HG02870 (cell line): ENCODE data around the gene ARHGEF17.

Source experiments
- ATAC-seq: cut with Tn5 transposase; IDR thresholded peaks from one replicate; pipeline ENCODE4 v1.9.1; 2021; ENCODE audit warnings: mild to moderate bottlenecking, moderate library complexity; ENCODE audit not compliant: unreplicated experiment

The ARHGEF17 gene

GRCh38 chr11:73403541-73403940 is 95.5 kb downstream of the ARHGEF17 start:
- ATAC-seq = no peak

- no peak for ATAC-seq
Observed at GRCh38 chr11:73404048-73404447, 96.0 kb downstream of the ARHGEF17 start.

GRCh38 chr11:73404506-73405145 is 96.5 kb downstream of the ARHGEF17 start:
- no peak for ATAC-seq

- ATAC-seq = no peak
Observed at GRCh38 chr11:73405146-73405510, 97.1 kb downstream of the ARHGEF17 start.

GRCh38 chr11:73406131-73406530 is 98.1 kb downstream of the ARHGEF17 start:
- no peak for ATAC-seq

GRCh38 chr11:73406619-73407018 is 98.5 kb downstream of the ARHGEF17 start:
- no peak for ATAC-seq

GRCh38 chr11:73409431-73409830 is 101.4 kb downstream of the ARHGEF17 start:
- no peak for ATAC-seq

GRCh38 chr11:73410627-73411026 is 102.6 kb downstream of the ARHGEF17 start:
- no peak for ATAC-seq

GRCh38 chr11:73411031-73411430 is 103.0 kb downstream of the ARHGEF17 start:
- no peak for ATAC-seq

GRCh38 chr11:73412308-73412707 is 104.2 kb downstream of the ARHGEF17 start:
- no peak for ATAC-seq

GRCh38 chr11:73413256-73413655 is 105.2 kb downstream of the ARHGEF17 start:
- no peak for ATAC-seq

- ATAC-seq = no peak
Observed at GRCh38 chr11:73414977-73415651, 107.0 kb downstream of the ARHGEF17 start.

- no peak for ATAC-seq
Observed at GRCh38 chr11:73415854-73416615, 108.0 kb downstream of the ARHGEF17 start.

GRCh38 chr11:73416786-73417185 is 108.7 kb downstream of the ARHGEF17 start:
- ATAC-seq = no peak
